H9 (cell line): ENCODE data around the gene FAM107A. TPM values are rescaled to one million over a fixed set of nuclear protein-coding genes. Genes with fewer than 3 reads are reported as not detected.

Source experiments
- DNase-seq: peaks from one replicate; pipeline ENCODE4 v3.0.0-alpha.2; 2017
- H2AFZ ChIP-seq: one replicate; pipeline ENCODE4 v1.6.1; 2013; ENCODE audit warnings: mild to moderate bottlenecking, low read length, control low read depth, moderate library complexity
- H2AK5ac ChIP-seq: 2 replicates; pipeline ENCODE4 v1.6.1; 2013; ENCODE audit warnings: low read length, control low read depth, mixed read lengths; ENCODE audit not compliant: insufficient read length
- H2BK120ac ChIP-seq: one replicate; pipeline ENCODE4 v1.6.1; 2013; ENCODE audit warnings: low read depth, mild to moderate bottlenecking, low read length, control low read depth, inconsistent platforms; ENCODE audit not compliant: poor library complexity, severe bottlenecking
- H2BK12ac ChIP-seq: 2 replicates; pipeline ENCODE4 v1.6.1; 2013; ENCODE audit warnings: low read length, control low read depth, mixed read lengths, low read depth; ENCODE audit not compliant: insufficient read length
- H2BK15ac ChIP-seq: 2 replicates; pipeline ENCODE4 v1.6.1; 2013; ENCODE audit warnings: low read depth, low read length, control low read depth
- H2BK20ac ChIP-seq: one replicate; pipeline ENCODE4 v1.6.1; 2013; ENCODE audit warnings: low read depth, mild to moderate bottlenecking, low read length, control low read depth, inconsistent platforms; ENCODE audit not compliant: poor library complexity, severe bottlenecking
- H2BK5ac ChIP-seq: 2 replicates; pipeline ENCODE4 v1.6.1; 2013; ENCODE audit warnings: low read length, control low read depth, mixed read lengths; ENCODE audit not compliant: insufficient read length
- H3K14ac ChIP-seq: 2 replicates; pipeline ENCODE4 v1.6.1; 2013; ENCODE audit warnings: low read length, control low read depth; ENCODE audit not compliant: insufficient read depth
- H3K18ac ChIP-seq: 2 replicates; pipeline ENCODE4 v1.6.1; 2013; ENCODE audit warnings: low read depth, mild to moderate bottlenecking, mixed read lengths, low read length, control low read depth; ENCODE audit not compliant: insufficient read length
- H3K23ac ChIP-seq: 2 replicates; pipeline ENCODE4 v1.6.1; 2013; ENCODE audit warnings: low read length, control low read depth, mixed read lengths, low read depth; ENCODE audit not compliant: insufficient read length
- H3K23me2 ChIP-seq: 2 replicates; pipeline ENCODE4 v1.6.1; 2013; ENCODE audit warnings: low read depth, mild to moderate bottlenecking, mixed read lengths, low read length, control low read depth; ENCODE audit not compliant: insufficient read length, poor library complexity, severe bottlenecking
- H3K27ac ChIP-seq: 2 replicates; pipeline ENCODE4 v1.5.1; 2013; ENCODE audit warnings: low read length, control low read depth, mixed read lengths, low read depth; ENCODE audit not compliant: insufficient read length
- H3K27me3 ChIP-seq: 2 replicates; pipeline ENCODE4 v1.6.1; 2013; ENCODE audit warnings: low read length, control low read depth, inconsistent platforms; ENCODE audit not compliant: insufficient read depth
- H3K4ac ChIP-seq: 2 replicates; pipeline ENCODE4 v1.6.1; 2013; ENCODE audit warnings: low read depth, mild to moderate bottlenecking, control low read depth, inconsistent platforms, low read length, moderate library complexity
- H3K4me1 ChIP-seq: 2 replicates; pipeline ENCODE4 v1.6.1; 2013; ENCODE audit warnings: low read length, control low read depth, inconsistent platforms; ENCODE audit not compliant: insufficient read depth
- H3K4me2 ChIP-seq: 2 replicates; pipeline ENCODE4 v1.6.1; 2013; ENCODE audit warnings: low read length, control low read depth, mixed read lengths; ENCODE audit not compliant: insufficient read length, insufficient read depth
- H3K56ac ChIP-seq: 2 replicates; pipeline ENCODE4 v1.6.1; 2013; ENCODE audit warnings: low read depth, mild to moderate bottlenecking, mixed read lengths, low read length, control low read depth; ENCODE audit not compliant: insufficient read length
- H3K79me1 ChIP-seq: 2 replicates; pipeline ENCODE4 v1.6.1; 2013; ENCODE audit warnings: low read depth, mild to moderate bottlenecking, moderate library complexity, low read length, control low read depth, inconsistent platforms; ENCODE audit not compliant: insufficient read depth, poor library complexity, severe bottlenecking
- H3K79me2 ChIP-seq: 2 replicates; pipeline ENCODE4 v1.6.1; 2013; ENCODE audit warnings: low read length, control low read depth, inconsistent platforms; ENCODE audit not compliant: insufficient read depth
- H3K9ac ChIP-seq: 2 replicates; pipeline ENCODE4 v1.6.1; 2013; ENCODE audit warnings: low read length, control low read depth, mixed read lengths; ENCODE audit not compliant: insufficient read length; ENCODE audit errors: extremely low read depth
- H3K9me3 ChIP-seq: one replicate; pipeline ENCODE4 v1.6.1; 2013; ENCODE audit warnings: low read depth, low read length, inconsistent platforms; ENCODE audit not compliant: control insufficient read depth
- H3T11ph ChIP-seq: one replicate; pipeline ENCODE4 v1.6.1; 2013; ENCODE audit warnings: mild to moderate bottlenecking, low read length, control low read depth, inconsistent platforms
- H4K20me1 ChIP-seq: one replicate; pipeline ENCODE4 v1.6.1; 2013; ENCODE audit not compliant: control insufficient read depth, insufficient read length, insufficient read depth
- H4K5ac ChIP-seq: 2 replicates; pipeline ENCODE4 v1.6.1; 2013; ENCODE audit warnings: low read depth, mild to moderate bottlenecking, mixed read lengths, low read length, control low read depth; ENCODE audit not compliant: insufficient read length
- H4K8ac ChIP-seq: replicated peaks from 2 replicates; pipeline ENCODE4 v1.6.1; 2013; ENCODE audit warnings: low read length, control low read depth, mixed read lengths, low read depth; ENCODE audit not compliant: insufficient read length
- H4K91ac ChIP-seq: 2 replicates; pipeline ENCODE4 v1.6.1; 2013; ENCODE audit warnings: low read depth, mild to moderate bottlenecking, moderate library complexity, mixed read lengths, low read length, control low read depth; ENCODE audit not compliant: insufficient read length
- H3K27ac Mint-ChIP-seq, 3 experiments: 2 replicates in 2 of 3; 3 replicates in 1 of 3; pipeline ENCODE4 v1.8.0; 2020 to 2021; ENCODE audit warnings: mixed read lengths in 3 of 3, mild to moderate bottlenecking in 1 of 3, moderate library complexity in 1 of 3
- H3K27me3 Mint-ChIP-seq: 2 replicates; pipeline ENCODE4 v1.8.0; 2021; ENCODE audit warnings: low read depth, mild to moderate bottlenecking, moderate library complexity, mixed read lengths
- H3K36me3 Mint-ChIP-seq, 3 experiments: 2 replicates in 2 of 3; 3 replicates in 1 of 3; pipeline ENCODE4 v1.8.0; 2020 to 2021; ENCODE audit warnings: low read depth in 3 of 3, mixed read lengths in 3 of 3; ENCODE audit not compliant: insufficient read depth in 1 of 3
- H3K4me1 Mint-ChIP-seq, 2 experiments: 2 replicates each; pipeline ENCODE4 v1.8.0; 2020; ENCODE audit warnings: mixed read lengths in 2 of 2
- H3K4me3 Mint-ChIP-seq, 2 experiments: 2 replicates in 1 of 2; 3 replicates in 1 of 2; pipeline ENCODE4 v1.8.0; 2020 to 2021; ENCODE audit warnings: mild to moderate bottlenecking in 2 of 2, mixed read lengths in 2 of 2, moderate library complexity in 1 of 2
- H3K9me3 Mint-ChIP-seq, 2 experiments: 2 replicates in 1 of 2; 3 replicates in 1 of 2; pipeline ENCODE4 v1.8.0; 2020; ENCODE audit warnings: mild to moderate bottlenecking in 2 of 2, mixed read lengths in 2 of 2, moderate library complexity in 1 of 2
- CTCF ChIP-seq: fragments of 200-600 bp; sonication (generic); conservative IDR thresholded peaks from 3 replicates; pipeline ENCODE4 v1.8.0; 2021; ENCODE audit warnings: antibody characterized with exemption, mild to moderate bottlenecking
- whole genome bisulfite sequencing: extraction: QIAGEN DNeasy Blood & Tissue Kit; methylation state at CpG from one replicate; pipeline ENCODE4 v1.1.7; 2013; ENCODE audit warnings: missing lambda C conversion rate, low lambda C conversion rate, mixed read lengths; ENCODE audit not compliant: insufficient read length; ENCODE audit errors: extremely low coverage; 5-methylcytosine and 5-hydroxymethylcytosine counted together
- total RNA-seq: library from RNA; stranded (reverse); gene quantifications from 2 replicates; pipeline ENCODE4 v1.2.1, GENCODE V29; 2021

Gene FAM107A
- total RNA-seq, 1 experiment from 2014 or later = 0.11 TPM

- peak overlapping the region; percentile 12 to 78 (median 71); a peak in 3 of 7 replicates for H3K27ac Mint-ChIP-seq
- DNase-seq = no peak
- H3K4me2 ChIP-seq = no peak overlapping the region
Measured at GRCh38 chr3:58617338-58617761, 40.2 kb upstream of the FAM107A start.

More at GRCh38 chr3:58617338-58617761, 40.2 kb upstream of the FAM107A start:
- H3K4me1 Mint-ChIP-seq = peaks cover 8 to 23% of the 10 kb centered on the region in 2 experiments
- H3K27me3 ChIP-seq = no peaks in the 10 kb centered on the region
- H3K23me2 ChIP-seq = no peaks in the 10 kb centered on the region
- TF ChIP-seq CTCF = no peak
- H3K4me3 Mint-ChIP-seq = no peak overlapping the region
- H2BK120ac ChIP-seq = no peak overlapping the region
- H2AFZ ChIP-seq = no peak overlapping the region
- no peak overlapping the region for H3K27ac ChIP-seq
- H3K36me3 Mint-ChIP-seq = no peaks in the 10 kb centered on the region
- no peaks in the 10 kb centered on the region for H3K9me3 ChIP-seq
- no peak overlapping the region for H4K91ac ChIP-seq
- H3K4ac ChIP-seq = no peak overlapping the region
- H3K23ac ChIP-seq = no peak overlapping the region
- no peak overlapping the region for H2BK5ac ChIP-seq
- H2BK12ac ChIP-seq = no peak overlapping the region
- no peaks in the 10 kb centered on the region for H3K79me1 ChIP-seq
- H2AK5ac ChIP-seq = no peak overlapping the region
- no peak overlapping the region for H3K56ac ChIP-seq
- no peak overlapping the region for H2BK20ac ChIP-seq
- H3T11ph ChIP-seq = no peak overlapping the region
- H3K79me2 ChIP-seq = no peaks in the 10 kb centered on the region
- no peak overlapping the region for H3K18ac ChIP-seq
- no peaks in the 10 kb centered on the region for H3K9me3 Mint-ChIP-seq
- no peaks in the 10 kb centered on the region for H3K4me1 ChIP-seq
- no peak overlapping the region for H4K8ac ChIP-seq
- H4K20me1 ChIP-seq = no peaks in the 10 kb centered on the region
- H3K14ac ChIP-seq = no peak overlapping the region
- whole genome bisulfite sequencing = no CpG with 5 or more reads among the region's 8 CpGs
- no peak overlapping the region for H4K5ac ChIP-seq
- no peak overlapping the region for H3K9ac ChIP-seq
- H3K27me3 Mint-ChIP-seq = peaks cover 8% of the 10 kb centered on the region
- no peak overlapping the region for H2BK15ac ChIP-seq
